Measurements from ENCODE around the gene BTBD9.

GRCh38 chr6:38143191-38144150 is 496.3 kb downstream of the BTBD9 start:
- TF ChIP-seq, protein P1, sequence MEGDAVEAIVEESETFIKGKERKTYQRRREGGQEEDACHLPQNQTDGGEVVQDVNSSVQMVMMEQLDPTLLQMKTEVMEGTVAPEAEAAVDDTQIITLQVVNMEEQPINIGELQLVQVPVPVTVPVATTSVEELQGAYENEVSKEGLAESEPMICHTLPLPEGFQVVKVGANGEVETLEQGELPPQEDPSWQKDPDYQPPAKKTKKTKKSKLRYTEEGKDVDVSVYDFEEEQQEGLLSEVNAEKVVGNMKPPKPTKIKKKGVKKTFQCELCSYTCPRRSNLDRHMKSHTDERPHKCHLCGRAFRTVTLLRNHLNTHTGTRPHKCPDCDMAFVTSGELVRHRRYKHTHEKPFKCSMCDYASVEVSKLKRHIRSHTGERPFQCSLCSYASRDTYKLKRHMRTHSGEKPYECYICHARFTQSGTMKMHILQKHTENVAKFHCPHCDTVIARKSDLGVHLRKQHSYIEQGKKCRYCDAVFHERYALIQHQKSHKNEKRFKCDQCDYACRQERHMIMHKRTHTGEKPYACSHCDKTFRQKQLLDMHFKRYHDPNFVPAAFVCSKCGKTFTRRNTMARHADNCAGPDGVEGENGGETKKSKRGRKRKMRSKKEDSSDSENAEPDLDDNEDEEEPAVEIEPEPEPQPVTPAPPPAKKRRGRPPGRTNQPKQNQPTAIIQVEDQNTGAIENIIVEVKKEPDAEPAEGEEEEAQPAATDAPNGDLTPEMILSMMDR (IDR thresholded peaks at IDR 0.05), result no peak
- TF ChIP-seq POLR2A (IDR thresholded peaks at IDR 0.05), result no peak

Measured in lower leg skin (tissue), 3 donors.